ENCODE data around the gene CCDC170.
"Not testable (repeated sequence)": the region's sequence is repeated elsewhere in the genome, so short reads cannot be mapped to it uniquely, and the experiment has no call there.

Gene CCDC170

DNA sequence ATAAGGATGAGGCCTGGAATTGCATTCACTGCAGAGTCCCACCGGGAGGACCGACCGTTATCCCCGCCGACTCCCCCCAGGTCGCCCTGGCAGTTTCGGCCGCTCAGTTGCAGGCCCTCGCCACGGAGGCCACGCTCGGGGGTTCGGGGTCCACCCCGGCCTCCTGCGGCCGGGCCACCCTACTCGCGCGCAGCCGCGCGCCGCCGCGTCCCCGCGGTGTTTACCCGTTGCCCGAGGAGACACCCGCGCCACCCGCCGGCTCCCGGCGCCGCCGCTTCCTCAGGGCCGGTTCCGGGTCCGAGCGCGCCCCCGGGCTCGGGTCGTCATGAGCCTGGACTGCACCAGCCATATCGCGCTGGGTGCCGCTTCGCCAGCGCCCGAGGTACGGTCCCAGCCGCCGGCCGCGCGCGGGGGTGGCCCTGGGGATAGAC lies at the start of gene CCDC170:
CCDC170 (plus strand) TSS at position 214 of the 431 bp plus-strand sequence; CDS start at position 326, 112 bp downstream.
- peak; percentile 6 for DNase-seq

DNA sequence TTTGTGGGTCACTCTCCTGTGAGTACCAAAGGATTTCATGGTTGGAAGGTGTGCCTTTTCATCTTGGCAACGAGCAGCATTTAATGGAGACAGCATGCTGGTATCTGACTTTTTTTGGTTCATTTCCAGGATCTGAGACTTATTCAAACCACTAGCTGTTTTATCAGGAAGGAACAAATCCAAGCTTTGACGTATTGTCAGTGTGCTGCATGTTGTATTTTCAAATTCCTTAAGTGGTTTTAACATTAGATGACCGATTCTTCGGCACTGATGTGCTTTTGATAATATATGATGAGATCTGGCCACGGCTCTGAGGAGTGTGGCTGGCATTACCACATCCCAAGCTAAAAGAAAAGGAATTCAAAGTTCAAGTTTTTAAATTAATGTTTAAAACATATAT lies 48.3 kb upstream of the CCDC170 start:
- no peak for DNase-seq

DNA sequence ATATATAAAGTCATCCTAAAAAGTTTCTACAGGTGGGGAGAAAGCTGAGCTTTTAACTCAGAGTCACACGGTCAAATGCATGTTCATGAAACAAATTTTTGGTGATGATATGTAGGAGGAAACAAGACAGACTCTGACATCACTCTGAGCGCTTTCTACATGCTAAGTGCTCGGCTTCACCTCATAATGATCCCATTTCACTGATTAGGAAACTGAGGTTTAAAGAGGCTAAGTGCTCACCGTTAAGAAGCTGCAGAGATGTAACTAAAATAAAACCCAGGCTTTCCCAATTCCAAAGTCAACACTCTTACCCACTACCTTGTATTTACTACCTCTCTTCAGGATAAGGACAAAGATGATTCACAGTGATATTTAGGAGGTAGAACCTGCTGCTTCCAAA lies 46.6 kb upstream of the CCDC170 start:
- DNase-seq: no peak

DNA sequence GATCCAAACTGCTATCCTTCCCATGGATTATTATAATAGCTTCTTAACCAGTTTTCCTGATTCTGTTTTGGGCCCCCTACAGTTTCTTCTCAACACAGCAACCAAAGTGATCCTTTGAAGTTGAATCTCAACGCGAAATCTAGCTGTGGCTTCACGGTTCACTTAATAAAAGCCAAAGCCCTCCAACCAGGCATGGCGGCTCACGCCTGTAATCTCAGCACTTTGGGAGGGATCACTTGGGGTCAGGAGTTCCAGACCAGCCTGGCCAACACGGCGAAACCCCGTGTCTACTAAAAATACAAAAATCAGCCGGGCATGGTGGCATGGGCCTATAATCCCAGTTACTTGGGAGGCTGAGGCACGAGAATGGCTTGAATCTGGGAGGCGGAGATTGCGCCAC lies 45.2 kb upstream of the CCDC170 start:
- no peak for DNase-seq

- not testable (repeated sequence) for DNase-seq
These were observed 42.9 kb upstream of the CCDC170 start for GRCh38 chr6:151450928-151451327.

- DNase-seq: no peak
These were observed 42.3 kb upstream of the CCDC170 start for GRCh38 chr6:151451417-151451949.

DNA sequence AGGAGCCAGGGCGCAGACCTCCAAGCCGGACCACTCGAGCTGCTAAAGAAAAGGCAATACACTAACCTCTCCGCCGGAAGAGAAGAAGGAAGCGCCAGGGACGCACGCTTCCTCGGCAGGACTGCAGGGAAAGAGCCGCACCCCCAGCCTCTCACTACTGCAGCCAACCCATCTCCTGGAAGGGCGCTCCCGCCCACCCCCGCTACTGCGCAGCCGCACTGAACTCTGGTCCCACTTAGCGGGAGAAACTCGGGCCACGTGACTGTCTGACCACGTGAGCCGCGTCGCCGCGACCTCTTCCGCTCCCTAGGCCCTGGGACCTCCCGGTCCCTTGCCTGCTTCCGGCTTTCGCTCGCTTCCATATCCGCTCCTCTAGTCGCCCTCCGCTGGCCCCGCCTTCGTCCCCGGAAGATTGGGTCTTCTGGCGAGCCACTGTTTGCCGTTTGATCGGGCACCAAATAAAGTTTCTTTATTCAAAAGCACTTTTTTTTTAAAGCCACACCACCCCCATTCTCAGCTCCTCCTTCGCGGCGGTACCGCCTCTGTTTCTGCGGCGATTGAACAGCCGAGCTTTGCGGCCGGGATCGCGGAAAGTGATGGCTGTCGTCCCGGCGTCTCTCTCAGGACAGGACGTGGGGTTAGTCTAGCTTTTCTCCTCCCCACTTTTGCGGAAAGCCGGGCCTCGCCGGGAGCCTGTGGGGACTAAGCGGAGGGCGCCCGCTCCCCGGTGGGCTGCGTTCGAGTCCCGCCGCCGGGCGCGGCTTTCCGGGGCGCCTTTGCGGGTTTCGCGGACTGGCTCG lies 41.7 kb upstream of the CCDC170 start, which contains the start of gene RMND1:
RMND1 (minus strand) TSS at position 177 of the 800 bp plus-strand sequence. CDS start 6,315 bp downstream, outside the sequence.
- DNase-seq: peak; percentile 99

DNA sequence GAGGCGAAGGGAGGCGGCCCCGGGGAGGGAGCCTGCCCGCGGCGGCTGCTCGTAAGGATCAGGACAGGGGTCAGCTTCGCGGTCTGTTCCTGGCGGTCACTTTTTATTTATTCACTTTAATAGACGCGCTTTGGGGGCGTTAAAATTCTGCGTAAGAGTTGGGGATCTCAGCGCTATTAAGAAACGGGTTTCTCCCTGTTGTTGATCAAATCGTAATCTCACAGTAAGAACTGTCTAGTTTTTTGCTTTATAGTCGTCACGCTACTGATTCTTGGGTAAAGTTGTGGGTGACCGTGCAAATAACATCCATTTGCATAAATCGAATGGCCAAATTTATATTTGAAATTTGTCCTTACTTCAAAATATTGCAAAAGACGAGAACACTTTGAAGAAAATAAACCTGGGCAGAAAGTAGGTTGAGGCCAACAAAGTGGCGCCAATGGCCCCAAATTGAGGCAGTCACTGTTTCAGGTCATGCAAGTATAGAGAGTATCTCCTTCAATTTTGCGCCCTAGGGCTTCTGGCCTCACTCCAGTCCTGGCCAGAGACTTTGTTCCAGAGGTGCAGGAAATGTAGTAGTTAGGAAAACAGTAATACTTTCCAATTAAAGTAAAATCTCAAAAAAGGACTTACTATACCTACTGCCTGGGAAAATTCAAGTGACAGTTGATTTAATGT lies 40.9 kb upstream of the CCDC170 start:
- DNase-seq: no peak

GRCh38 chr6:151455751-151456398 lies 37.9 kb upstream of the CCDC170 start:
- not testable (repeated sequence) for DNase-seq

DNA sequence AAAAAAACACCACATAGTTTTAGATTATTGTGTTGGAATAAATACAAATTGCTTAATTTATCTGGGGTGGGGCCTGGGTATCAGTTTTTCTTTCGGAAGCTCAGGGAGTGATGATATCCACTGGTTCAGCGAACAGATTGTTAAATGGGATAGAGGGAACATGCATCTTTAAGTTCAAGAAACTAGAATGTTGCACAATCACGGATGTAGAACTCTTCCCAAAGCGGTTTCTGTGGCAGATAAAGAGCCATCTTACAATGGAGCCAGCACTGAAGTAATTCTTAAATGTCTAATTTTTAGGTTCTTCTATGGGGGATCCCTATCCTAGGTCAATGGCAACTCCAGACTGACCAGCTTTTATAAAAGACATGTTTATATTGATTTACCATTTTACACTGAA lies 32.1 kb upstream of the CCDC170 start:
- DNase-seq: no peak

DNA sequence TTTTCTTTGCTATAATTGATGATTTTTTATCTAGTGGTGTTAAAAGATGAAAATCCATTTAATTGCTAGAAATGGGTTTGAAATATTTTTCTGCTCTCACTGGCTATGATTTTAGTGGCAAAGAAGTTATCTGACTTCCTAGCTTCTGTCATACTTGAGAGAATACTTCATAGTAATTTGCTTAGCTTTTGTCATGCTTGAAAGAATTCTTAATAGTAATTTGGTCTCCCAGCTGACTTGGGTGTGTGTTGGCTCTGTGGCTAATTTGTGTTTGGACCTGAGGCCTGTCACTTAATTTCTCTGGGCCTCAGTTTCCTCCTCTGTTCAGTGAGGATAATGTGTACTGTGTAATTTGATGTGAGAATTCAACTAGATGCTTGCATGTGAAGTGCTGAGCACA lies 29.1 kb upstream of the CCDC170 start:
- DNase-seq: no peak

DNA sequence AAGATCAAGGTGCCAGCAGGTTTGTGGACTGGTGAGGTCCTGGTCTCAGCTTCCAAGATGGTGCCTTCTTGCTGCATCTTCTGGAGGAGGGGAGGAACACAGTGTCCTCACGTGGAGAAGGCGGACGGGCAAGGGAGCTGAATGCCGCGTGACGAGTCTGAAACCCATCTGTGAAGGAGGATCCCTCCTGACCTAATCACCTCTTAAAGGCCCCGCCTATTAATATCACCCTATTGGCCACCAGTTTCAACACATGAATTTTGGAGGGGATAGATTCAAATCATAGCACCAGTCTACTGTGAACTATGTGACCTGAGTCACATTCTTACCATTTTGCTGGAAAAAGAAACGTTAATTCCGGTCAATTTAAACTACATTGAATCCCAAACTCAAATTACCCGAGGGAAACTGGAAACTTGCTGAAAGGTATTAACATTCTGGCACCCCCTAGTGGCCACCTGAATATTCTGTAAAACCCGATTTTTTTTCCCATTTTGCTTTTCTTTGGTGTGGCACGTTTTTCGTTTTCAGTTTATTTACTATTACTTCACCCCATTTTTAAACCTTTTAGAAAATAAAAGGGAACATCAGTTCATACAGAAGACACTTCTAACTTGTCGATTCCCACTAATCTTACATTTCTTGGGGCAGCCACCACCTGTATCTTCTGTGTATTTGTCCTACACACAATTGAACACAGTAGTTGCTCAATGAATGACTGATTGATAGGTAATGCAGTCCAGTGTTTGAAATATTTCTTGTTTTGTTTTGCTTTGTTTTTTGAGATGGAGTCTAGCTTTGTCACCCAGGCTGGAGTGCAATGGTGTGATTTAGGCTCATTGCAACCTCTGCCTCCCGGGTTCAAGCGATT lies 17.9 kb upstream of the CCDC170 start:
- DNase-seq: peak; percentile 63

DNA sequence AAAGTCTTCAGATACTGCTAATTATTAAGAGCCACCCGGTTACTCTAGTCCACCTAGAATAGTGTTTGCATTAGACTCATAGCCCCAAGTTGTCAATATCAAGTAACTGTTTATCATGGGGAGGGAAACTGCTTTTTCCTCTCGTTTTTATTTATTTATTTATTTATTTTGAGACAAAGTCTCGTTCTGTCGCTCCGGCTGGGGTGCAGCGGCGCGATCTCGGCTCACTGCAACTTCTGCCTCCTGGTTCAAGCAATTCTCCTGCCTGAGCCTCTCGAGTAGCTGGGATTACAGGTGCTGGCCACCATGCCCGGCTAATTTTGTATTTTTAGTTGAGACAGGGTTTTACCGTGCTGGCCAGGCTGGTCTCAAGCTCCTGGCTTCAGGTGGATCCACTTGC lies 16.1 kb upstream of the CCDC170 start:
- DNase-seq: no peak

GRCh38 chr6:151478670-151479069 lies 15.1 kb upstream of the CCDC170 start:
- no peak for DNase-seq

GRCh38 chr6:151481786-151482185 lies 12.0 kb upstream of the CCDC170 start:
- DNase-seq: peak; percentile 22

DNA sequence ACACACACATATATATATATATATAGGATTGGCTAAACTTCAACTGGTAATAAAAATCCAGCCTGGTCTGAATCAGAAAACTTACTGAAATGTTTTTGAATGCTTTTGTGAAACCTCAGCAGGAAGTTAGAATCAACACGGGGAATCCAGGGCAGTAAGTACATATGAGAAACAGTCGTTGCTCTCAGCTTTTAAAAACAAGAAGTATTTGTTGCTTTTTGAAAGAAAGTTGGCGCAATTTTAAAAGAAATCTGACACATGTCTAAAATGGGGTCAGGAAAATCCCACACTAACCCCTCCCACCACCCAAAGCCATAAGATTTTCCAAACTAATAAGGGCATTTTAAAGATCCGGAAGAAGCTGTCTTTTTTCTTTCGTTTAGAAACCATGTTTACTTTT lies 11.5 kb upstream of the CCDC170 start:
- DNase-seq: peak; percentile 48

DNA sequence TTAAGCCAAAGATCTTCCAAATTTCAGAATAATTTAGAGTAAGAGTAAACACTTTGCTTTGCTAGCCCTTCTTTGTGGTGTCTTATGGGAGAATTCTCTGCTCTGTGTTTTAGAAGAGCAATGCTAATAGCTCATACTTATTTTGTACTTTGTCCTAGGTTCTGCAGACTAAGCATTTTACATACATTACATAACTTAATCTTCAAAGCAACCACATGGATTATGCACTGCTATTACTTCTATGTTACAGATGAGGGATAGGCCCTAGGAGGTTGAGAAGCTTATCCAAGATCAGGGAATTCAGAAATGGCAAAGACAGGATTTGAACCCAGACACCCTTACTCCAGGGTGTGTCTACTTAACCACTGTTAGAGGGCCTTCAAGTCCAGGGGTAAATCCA lies 9.8 kb upstream of the CCDC170 start:
- no peak for DNase-seq

DNA sequence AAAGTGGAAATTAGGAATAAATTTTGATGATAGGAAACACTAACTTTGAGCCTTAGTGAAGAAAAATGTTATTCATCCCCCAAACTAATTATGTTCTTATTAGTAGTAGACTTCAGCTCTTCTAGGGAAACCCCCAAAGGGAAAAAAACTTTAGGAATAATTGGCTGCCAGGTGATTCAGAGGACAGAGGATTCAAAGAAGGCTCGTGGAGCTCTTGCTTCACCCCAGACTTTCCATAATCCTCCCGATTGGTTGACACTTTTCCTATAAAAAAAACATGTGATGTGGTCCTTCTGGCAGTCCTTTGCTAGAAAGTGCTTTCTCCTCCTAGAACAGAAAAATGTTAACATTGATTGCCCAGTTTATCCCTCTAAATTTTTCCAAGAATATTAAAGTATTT lies 5.6 kb upstream of the CCDC170 start:
- no peak for DNase-seq

GRCh38 chr6:151490996-151491395 lies 2.8 kb upstream of the CCDC170 start:
- DNase-seq: no peak

DNA sequence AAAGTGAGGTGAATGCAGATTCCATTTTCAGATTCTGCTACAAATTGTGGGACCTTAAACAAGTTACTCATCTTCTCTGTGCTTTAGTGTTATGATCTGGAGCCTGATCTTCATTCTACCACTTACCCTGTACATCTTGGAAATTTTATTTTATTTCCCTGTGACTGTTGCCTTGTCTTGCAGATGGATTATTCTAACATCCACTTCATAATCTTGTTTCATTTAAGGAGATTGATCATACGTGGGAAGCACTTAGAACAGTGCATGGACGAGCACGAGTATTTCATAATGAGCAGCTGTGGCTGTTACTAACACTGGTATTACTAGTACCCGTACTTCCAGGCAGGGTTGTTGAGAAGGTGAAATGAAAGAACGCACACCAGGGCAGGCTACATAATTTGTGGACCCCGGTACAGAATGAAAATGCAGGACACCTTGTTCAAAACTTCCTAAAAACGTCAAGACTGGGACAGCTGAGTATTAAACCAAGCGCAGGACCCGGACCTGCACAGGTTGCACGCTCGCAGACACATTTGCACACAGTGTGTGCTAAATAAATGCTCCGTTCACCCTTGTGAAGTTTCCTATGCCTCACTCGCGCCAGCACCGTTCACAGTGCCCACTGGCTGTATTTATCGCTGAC lies 535 bp upstream of the CCDC170 start:
- DNase-seq: no peak

GRCh38 chr6:151494235-151494935 lies 568 bp downstream of the CCDC170 start:
- DNase-seq: no peak
